DMS153 treated with DMSO at 0.1 percent for 48 hours (cell line): ENCODE results near the gene MZB1.
"Not testable (repeated sequence)": the region's sequence is repeated elsewhere in the genome, so short reads cannot be mapped to it uniquely, and the experiment has no call there.

Experiments used
- DNase-seq: peaks from one replicate; lab custom pipeline; 2025; ENCODE audit not compliant: unreplicated experiment; lab: John Stamatoyannopoulos, UW

Gene MZB1

DNA sequence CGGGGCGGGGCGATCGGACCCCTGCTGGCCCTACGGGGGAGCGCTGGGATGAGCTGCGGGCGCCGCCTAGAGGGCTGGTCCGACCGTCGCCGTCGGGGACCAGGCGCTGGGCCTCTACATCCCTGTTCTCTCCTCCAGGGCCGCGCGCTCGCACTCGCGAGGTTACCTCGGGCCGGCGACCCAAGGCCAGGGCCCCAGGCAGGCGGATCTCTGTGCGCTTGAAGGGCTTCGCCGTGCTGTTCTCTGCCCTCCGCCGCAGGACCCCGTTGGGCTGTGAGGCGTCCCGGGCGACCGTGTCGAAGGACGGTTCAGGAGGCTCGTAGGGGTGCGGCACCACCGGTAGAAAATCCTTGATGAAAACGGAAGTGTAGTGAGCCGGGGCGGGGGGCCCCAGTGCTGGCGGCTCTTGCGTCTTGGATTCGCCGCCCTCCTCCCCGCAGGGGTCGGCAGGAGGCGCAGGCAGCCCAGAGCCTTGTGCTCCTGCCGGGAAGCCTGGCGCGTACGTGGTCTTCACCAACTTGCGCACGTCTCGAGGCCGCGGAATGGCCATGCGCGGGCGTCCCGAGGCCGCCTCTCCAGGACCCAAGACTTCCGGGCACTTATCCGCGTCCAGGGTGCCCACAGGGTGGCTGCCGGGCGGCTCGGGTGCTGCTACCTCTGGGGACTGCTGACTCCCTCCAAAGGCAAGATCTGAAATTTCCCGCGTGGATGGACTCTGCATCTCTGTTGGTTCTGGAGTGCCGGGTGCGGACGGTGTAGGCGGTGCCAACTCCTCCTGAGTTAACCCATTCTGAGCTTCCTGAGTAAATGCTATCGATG, 3.2 kb upstream of the MZB1 start:
- peak; percentile 9 for DNase-seq

DNA sequence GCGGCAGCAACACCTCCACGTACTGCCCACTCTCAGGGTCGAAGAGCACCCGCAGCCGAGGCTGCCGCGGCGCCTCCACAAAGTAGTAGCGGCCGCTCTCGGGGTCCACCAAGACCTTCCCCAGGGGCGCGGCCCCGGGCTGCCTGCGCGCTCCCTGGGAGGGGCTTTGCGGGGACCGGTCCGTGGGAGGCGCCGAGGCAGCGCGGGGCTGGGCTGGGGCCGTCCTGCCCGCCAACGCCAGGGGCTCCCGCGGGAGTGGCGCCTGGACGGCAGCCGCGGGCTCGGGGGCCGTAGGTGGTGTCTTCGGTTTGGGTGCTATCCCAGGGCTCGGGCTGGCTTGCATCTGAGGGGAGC, 2.6 kb upstream of the MZB1 start:
- no peak for DNase-seq

DNA sequence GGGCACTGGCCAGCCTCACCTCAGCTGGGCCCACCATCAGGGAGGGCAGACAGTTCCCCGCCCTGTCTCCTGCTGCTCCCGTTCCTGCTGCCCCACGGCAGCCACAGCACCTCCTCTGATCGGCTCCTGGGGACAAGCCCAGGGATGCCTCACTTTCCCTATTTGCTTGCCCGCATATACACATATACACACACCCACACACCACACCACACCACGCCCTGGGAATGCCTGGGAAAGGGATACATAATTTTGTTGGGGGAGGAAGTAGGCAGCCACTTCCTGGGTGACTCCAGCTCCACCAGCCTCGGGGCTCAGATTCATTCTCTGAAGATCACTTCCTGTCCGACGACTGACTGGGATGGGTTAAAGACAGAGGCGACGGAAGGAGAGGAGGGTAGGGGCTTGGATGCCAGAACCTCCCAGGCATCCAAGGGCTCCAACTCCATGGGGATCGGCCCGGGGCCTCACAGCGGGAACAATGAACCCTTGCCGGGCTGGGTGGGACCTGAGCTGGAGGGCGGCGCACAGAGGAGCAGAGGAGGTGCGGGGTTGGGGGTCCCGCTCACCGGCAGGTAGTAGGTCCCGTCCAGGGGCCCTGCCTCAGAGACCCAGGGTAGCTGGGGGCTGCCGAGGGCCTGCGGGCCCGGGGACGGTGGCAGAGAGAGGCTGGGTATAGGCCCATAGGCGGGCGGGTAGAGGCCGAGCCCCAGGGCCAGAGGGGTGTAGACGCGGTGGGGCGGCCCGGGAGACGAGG, 2.0 kb upstream of the MZB1 start:
- peak; percentile 6 for DNase-seq

DNA sequence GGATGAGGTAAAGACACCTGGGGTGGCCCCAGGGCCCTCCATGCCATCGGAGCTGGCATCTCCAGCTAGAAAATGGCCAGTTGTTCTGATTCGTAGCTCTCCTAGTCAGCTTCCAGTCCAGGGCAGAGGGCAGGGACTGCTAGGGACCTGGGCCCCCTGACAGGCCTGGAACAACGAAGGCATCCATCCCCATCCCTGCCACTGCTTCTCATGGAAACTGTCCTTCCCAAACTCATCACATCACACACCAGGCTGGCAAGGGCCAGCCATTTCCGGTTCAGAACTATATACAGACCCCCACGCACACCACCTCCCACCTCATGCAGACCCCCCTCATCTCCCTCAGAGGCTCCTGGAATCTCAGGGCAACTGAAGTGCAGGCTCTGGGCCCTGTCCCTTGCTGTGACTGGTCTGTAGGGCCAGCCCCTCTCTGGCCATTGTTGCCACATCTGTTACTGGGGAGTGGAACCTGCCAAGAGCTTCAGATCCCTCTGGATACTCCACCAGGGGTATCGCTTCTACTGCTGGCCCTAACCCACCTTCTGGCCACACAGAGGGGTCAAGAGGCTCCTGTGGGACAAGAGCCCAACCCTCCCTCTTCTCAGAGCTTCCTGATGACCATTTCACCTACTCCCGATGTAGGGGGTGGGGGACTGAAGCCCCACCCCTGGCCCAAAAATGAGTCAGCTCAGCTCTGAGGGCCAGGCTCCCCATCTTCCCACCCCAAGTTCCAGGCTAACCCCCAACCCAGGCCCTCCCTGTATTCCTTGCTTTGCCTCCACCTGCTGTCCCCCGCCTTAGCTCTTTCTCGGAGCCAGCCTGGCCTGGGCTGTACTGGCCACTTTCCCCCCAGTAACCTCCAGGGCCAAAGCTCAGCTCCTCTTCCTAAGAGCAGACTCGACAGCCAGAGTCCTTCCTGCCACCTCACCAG, 1.2 kb upstream of the MZB1 start:
- no peak for DNase-seq

DNA sequence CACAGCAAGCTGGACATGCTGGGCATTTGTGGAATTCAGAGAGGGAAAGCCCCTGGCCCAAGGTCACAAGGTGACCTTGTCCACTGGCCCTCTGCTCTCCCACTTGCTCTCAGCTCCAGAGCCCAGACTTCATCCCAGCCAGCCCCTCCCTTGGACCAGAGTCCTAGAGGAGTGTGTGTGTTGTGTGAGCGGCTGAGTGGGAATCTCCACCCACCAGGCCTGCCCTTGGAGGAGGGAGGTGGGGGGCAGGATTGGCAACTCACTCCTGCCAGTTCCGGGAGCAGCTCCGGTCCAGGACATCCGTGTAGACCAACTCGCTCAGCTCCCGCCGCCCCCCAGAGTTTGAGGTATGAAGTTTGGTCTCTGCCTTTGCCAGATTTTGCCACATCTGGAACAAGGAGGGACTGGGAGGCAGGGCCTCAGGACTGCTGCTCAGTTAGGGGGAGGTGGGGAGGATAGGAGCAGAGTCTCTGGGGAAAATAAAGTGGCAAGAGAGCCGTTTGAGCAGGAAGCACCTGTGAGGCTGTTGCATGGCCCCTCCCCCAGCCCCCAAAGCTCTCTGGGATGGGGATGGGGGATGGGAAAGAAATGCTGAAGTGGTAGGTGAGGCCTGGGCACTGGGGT, 1.4 kb downstream of the MZB1 start:
- DNase-seq: peak; percentile 25

GRCh38 chr5:139387611-139388197, 2.0 kb downstream of the MZB1 start:
- no peak for DNase-seq

- DNase-seq: not testable (repeated sequence)
These were observed 2.8 kb downstream of the MZB1 start for GRCh38 chr5:139386956-139387355.

DNA sequence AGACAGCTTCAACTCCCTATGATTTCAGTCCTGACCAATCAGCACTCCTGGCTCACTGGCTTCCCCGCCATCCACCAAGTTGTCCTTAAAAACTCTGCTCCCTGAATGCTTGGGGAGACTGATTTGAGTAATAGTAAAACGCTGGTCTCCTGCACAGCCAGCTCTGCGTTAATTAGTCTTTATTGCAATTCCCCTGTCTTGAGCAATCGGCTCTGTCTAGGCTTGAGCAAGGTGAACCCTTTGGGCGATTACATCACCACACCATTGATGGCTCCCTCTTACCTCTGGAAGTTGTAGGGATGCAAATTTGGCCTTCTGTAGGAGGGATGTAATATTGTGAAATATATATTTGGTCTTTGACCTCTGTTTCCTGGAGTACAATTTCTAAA, 3.7 kb downstream of the MZB1 start:
- DNase-seq: no peak

- no peak for DNase-seq
These were observed 4.4 kb downstream of the MZB1 start for GRCh38 chr5:139385061-139386049.

- DNase-seq: no peak
These were observed 5.1 kb downstream of the MZB1 start for GRCh38 chr5:139384591-139385051.

GRCh38 chr5:139383993-139384590, 5.6 kb downstream of the MZB1 start:
- no peak for DNase-seq

DNA sequence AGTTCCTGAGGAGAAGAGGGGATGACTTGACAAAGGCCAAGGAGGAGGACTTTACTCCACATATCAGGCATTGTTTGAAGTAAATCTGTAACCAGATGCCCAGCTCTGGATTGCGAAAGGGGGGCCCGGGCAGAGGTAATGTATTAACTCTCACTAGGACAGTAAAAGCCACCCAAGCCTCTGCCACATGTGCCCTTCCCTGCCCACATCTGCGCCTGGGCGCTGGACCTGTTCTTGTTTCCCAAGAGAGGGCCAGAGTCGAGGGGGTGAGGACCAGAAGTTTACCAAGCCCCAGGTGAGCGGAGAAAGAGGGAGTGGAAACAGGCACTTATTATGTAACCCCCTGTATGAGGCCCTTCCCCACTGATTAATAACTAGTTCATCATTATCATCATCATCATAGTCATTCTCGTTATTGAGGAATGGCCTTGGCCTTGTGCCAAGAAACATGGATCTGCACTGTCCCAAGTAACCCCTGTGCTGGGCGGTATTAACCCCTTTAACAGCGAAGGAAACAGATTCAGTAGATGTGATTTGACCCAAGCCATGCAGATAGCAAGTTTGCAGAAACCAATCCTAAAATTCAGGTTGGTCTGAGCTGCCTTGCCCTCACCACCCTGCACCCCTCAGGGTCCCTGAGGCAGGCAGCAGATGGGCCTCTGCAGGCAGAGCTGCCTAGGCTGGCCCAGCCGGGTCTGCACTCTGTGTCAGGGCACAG, 6.3 kb downstream of the MZB1 start, which contains the start of gene SLC23A1:
Gene SLC23A1, minus strand, starts transcription at position 23 of the 718 bp plus-strand sequence. CDS start 44 bp downstream, outside the sequence.
- no peak for DNase-seq

- DNase-seq: no peak
These were observed 6.9 kb downstream of the MZB1 start for GRCh38 chr5:139382807-139383206.

DNA sequence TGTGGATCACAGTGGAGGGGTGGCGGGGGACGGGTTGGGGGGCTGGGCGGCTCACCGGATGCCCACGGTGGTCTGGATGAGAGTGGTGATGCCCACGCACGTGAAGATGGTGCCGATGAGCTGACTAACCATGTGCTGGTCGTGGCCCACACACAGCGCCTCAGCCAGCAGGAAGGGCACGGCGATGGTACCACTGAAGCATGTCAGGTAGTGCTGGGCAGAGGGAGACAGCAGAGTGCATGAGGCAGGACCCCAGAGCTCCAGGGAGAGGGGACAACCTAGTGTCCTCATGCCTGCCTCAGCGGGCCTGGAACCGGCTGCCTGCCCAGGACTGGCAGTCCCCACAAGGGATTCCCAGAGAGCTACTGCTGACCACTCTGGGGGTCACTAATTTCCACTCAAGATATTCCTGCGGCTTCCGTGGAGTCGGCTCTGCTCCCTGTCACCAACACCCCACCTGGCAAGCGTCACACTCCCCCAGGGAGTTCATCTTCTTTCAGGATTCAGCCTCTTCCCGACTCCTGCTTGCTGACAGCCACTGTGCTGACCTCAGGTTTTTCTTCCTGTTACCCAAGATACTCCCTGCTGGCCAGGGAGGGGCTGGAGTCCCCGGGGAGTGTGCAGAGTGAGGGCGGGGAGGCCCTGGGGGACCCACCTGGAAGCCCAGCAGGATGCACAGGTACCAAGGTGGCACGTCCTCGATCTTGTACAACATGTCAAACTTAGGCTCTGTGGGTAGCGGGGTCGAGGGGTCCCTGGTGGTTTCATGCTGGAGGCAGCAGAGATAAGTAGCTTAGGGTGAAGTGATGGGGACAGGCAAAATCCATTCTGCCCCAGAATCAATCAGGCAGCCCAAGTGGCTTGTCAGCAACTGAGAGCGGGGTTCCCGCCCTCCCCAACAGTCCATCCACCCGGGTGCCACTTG, 7.6 kb downstream of the MZB1 start:
- DNase-seq: no peak

- no peak for DNase-seq
These were observed 9.9 kb downstream of the MZB1 start for GRCh38 chr5:139379626-139380449.

DNA sequence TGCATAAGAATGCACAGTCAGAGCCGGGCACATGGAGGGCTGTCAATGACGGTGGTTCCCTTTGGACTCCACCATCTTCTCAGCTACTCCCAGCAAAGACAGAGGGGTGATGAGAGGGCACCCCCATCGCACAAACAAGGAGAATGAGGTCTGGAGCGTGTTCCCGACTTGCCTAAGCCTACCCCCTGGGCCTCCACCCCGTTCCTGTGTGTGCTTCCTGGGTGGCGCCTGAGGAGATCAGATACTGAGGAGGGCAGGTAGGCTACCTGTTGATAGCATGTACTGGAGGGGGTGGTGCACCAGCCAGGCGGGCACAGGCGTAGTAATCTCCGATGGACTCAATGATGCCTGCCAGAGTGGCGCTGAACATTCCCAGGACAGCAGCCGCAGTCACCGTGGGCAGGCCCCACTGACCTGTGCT, 10.8 kb downstream of the MZB1 start:
- no peak for DNase-seq
